ENCODE measurements around the gene HOMER2.
"Not testable (repeated sequence)": the region's sequence is repeated elsewhere in the genome, so short reads cannot be mapped to it uniquely, and the experiment has no call there.

HOMER2 gene

DNA sequence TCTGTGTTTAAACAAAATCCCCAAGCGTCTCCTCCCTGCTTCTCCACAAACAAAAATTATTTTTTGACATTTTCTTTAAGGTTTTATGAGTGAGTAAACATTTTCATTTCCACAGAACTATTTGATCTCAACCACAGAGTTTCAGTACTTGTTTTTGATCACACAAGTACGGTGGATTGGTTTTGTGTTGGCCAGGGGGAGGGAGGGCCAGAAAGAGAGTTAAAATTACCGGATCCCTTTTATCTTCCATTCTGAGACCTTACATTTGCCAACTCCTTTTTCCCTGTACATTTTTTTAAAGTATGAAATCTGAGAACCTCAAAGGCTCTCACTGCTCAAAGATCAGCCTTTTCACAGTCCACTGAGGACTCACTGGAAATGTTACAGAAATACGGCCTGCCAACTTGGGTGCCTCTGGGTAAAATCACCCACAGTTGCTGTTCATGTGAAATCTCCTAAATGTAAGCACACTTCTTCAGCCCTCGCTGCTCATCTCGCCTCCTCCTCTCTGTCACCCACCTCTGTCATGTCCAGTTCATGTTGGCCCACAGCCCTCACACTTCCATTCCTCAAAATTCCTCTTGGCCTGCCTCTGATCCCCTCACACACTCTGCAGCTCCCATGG lies 1.7 kb downstream of the HOMER2 start:
- H3K27ac Mint-ChIP-seq, result no peak overlapping the region
- H3K27me3 Mint-ChIP-seq, result peaks cover 28% of the 10 kb centered on the region
- no peak overlapping the region for H3K4me3 Mint-ChIP-seq
- H3K4me1 Mint-ChIP-seq, result peaks cover 3% of the 10 kb centered on the region
- CTCF ChIA-PET, result no interaction called here
- H3K36me3 Mint-ChIP-seq, result no peaks in the 10 kb centered on the region
- H3K9me3 Mint-ChIP-seq, result no peaks in the 10 kb centered on the region
- peak; percentile 36 for DNase-seq

DNA sequence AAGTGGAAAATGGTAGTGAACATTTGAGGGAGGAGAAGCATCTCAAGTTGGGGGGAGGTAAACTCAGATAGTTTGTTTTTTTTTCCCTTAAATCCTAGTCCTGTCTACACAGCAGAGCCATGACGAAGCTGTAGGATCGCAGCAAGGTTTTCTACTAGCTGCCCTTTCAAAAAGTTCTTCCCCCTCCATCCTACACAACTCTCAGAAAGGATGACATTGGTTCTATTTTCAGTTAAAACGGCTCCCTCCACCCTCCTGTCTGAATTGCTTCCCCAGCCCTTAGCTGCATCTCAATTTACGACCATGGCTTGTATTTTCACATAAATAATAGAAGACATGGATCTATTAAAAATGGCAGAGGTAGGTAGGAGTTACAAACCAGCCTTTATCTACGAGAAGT lies 2.2 kb downstream of the HOMER2 start:
- H3K9me3 Mint-ChIP-seq, result no peaks in the 10 kb centered on the region
- peaks cover 31% of the 10 kb centered on the region for H3K27me3 Mint-ChIP-seq
- CTCF ChIA-PET, result no interaction called here
- H3K4me1 Mint-ChIP-seq, result peaks cover 3% of the 10 kb centered on the region
- no peak overlapping the region for H3K4me3 Mint-ChIP-seq
- DNase-seq, result no peak
- H3K36me3 Mint-ChIP-seq, result no peaks in the 10 kb centered on the region
- no peak overlapping the region for H3K27ac Mint-ChIP-seq

DNA sequence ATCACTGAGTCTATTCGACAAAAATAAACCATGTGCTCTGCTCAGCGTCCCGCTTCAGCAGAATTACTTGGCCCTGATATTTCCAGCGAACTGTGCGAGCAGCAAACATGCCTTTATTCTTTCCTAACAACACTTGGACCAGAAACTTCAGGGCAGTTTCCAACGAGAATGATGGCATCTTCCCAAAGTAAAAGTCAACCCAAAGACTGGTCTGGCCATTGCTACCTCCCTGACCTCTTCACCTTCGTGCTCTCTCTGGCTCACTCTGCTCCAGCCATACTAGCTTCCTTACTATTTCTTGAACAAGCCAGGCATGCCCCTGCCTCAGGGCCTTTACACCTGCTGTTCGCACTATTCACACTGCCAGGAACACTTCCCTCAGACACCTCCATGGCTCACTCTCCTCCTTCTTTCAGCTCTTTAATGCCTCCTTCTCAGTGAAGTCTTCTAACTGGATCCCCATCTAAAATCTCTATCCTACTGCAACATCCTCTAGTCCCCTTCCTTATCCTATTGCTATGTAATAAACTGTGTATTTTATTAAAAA lies 6.3 kb downstream of the HOMER2 start:
- no peaks in the 10 kb centered on the region for H3K9me3 Mint-ChIP-seq
- no peaks in the 10 kb centered on the region for H3K36me3 Mint-ChIP-seq
- no peak overlapping the region for H3K27ac Mint-ChIP-seq
- no peak for DNase-seq
- no peaks in the 10 kb centered on the region for H3K4me1 Mint-ChIP-seq
- no peak overlapping the region for H3K4me3 Mint-ChIP-seq
- CTCF ChIA-PET, result no interaction called here
- H3K27me3 Mint-ChIP-seq, result peaks cover 19% of the 10 kb centered on the region

DNA sequence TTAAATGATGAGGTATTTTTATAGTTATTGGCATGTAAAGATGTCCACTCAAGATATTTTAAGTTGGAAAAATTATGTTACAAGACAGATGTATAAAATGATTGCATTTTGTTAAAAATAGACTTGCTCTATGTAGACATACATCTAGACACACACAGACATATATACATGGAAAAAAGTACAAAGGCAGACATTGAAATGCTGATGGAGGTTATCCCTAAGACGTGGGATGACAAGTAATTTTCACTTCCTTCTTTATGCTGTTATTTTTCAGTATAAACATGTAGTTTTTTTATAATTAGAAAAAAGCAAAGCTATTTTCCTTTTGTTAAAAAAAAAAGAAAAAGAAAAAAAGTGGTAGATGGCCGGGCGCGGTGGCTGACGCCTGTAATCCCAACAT lies 7.2 kb downstream of the HOMER2 start:
- H3K9me3 Mint-ChIP-seq, result no peaks in the 10 kb centered on the region
- H3K27ac Mint-ChIP-seq, result no peak overlapping the region
- no peaks in the 10 kb centered on the region for H3K4me1 Mint-ChIP-seq
- H3K27me3 Mint-ChIP-seq, result peaks cover 19% of the 10 kb centered on the region
- no peak overlapping the region for H3K4me3 Mint-ChIP-seq
- no peaks in the 10 kb centered on the region for H3K36me3 Mint-ChIP-seq
- CTCF ChIA-PET, result no interaction called here
- DNase-seq, result no peak

DNA sequence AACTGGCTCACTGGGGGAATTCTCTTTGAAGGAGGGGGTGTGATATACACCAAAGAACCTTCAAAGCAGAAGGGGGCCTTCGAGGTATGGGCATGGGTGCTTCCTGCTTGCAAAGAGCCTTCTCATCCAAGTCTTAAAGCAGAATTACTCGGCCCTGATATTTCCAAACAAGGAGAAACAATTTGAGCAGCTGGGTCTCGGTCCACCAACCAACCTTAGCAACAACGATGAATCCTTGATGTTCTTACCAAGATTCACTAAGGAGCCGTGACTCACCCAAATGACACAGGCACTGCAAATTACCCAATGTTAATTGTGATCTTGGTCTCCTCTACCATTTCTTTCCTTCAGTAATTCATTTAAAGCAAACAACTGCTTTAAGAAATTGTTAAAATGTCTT lies 7.7 kb downstream of the HOMER2 start:
- peaks cover 19% of the 10 kb centered on the region for H3K27me3 Mint-ChIP-seq
- H3K9me3 Mint-ChIP-seq, result no peaks in the 10 kb centered on the region
- H3K27ac Mint-ChIP-seq, result no peak overlapping the region
- H3K4me3 Mint-ChIP-seq, result no peak overlapping the region
- no peaks in the 10 kb centered on the region for H3K4me1 Mint-ChIP-seq
- no peak for DNase-seq
- CTCF ChIA-PET, result no interaction called here
- H3K36me3 Mint-ChIP-seq, result no peaks in the 10 kb centered on the region

DNA sequence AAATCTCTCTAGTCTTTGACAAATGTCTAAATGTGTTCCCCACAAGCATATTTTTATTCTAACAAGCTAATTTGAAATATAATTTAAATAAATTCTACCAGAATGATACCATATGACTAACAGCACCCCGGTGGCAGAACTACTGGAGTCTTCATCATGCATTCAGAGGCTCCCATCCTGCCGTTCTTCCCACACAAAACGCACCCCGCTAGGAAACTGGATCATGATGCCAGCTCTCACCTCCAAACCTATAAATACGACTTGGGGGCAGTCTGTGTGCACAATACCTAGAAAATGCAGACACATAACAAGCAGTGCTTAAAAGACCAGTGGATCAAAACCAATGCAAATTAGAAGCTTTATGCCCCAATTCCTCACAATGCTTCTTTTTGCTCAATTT lies 8.5 kb downstream of the HOMER2 start:
- Mint-ChIP-seq H3K4me1 (no peaks in the 10 kb centered on the region), H3K4me3 (no peak overlapping the region), H3K36me3 (no peaks in the 10 kb centered on the region), H3K27me3 (peaks cover 22% of the 10 kb centered on the region), H3K9me3 (no peaks in the 10 kb centered on the region), H3K27ac (no peak overlapping the region)
- DNase-seq, result no peak
- CTCF ChIA-PET, result no interaction called here

DNA sequence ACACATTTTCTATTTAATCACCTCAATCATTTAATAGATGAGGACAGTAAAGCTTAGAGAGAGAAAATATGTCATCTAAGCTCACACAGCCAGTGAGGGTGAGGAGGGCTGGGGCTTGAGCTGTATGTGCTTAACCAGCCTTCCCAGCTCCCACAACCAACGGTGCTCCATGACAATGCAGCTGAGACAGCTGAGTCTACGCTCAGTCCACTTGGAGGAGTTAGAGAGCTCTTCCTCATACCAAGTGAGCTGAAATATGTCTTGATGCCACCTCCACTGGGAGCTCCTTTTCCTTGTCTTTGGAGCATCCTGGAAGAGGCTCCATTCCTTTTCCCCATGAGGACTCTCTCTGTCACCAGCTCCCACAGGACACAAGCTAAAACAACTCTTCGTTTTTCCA lies 9.3 kb downstream of the HOMER2 start:
- Mint-ChIP-seq H3K27ac (no peak overlapping the region), H3K4me1 (no peaks in the 10 kb centered on the region), H3K4me3 (no peak overlapping the region), H3K36me3 (no peaks in the 10 kb centered on the region), H3K27me3 (peaks cover 30% of the 10 kb centered on the region), H3K9me3 (no peaks in the 10 kb centered on the region)
- CTCF ChIA-PET, result interaction anchor here (1.0 to 1.1 kb wide), 2 partner anchors 56 to 413 kb away, joined by 3 read pairs; no protein-coding TSS in a partner anchor
- DNase-seq, result no peak

DNA sequence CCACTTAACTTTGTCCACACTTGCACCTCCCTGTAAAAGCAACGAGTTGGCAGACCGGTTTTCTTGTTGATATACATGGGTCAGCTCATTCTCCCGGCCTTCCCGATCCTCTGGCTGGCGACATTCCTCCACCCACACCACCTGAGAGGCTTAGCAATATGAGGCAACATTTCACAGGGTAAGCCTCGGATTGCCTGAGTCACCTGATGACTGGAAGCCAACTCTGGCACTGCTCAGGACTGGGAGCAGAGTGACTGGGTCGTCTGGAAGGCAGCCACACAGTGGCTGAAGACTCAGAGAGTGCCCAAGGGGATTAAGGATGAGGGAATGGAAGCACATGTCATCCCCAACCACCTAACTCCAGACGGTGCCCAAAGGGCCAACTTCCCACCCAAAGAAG lies 9.8 kb downstream of the HOMER2 start:
- H3K4me1 Mint-ChIP-seq, result no peaks in the 10 kb centered on the region

DNA sequence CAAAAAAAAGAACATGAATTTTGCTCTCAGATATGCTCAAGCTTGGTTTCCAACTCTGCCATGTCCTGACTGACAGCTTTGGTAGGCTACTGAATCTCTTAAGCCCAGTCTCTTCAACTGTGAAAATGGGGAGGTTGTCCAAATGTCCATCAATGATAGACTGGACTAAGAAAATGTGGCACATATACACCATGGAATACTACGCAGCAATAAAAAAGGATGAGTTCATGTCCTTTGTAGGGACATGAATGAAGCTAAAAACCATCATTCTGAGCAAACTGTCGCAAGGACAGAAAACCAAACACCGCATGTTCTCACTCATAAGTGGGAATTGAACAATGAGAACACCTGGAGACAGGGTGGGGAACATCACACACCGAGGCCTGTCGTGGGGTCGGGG lies 12.8 kb downstream of the HOMER2 start:
- H3K27me3 Mint-ChIP-seq, result peaks cover 23% of the 10 kb centered on the region
- DNase-seq, H3K9me3 Mint-ChIP-seq, H3K27ac Mint-ChIP-seq, H3K4me1 Mint-ChIP-seq, H3K36me3 Mint-ChIP-seq, H3K4me3 Mint-ChIP-seq, CTCF ChIA-PET: not testable (repeated sequence)

More for the DNA sequence above, 9.8 kb downstream of the HOMER2 start:
- Mint-ChIP-seq H3K4me3 (no peak overlapping the region), H3K27ac (no peak overlapping the region), H3K9me3 (no peaks in the 10 kb centered on the region), H3K36me3 (no peaks in the 10 kb centered on the region), H3K27me3 (peaks cover 35% of the 10 kb centered on the region)
- CTCF ChIA-PET, result interaction anchor here (1.0 to 1.1 kb wide), 2 partner anchors 57 to 412 kb away, joined by 3 read pairs; no protein-coding TSS in a partner anchor
- DNase-seq, result no peak

DNA sequence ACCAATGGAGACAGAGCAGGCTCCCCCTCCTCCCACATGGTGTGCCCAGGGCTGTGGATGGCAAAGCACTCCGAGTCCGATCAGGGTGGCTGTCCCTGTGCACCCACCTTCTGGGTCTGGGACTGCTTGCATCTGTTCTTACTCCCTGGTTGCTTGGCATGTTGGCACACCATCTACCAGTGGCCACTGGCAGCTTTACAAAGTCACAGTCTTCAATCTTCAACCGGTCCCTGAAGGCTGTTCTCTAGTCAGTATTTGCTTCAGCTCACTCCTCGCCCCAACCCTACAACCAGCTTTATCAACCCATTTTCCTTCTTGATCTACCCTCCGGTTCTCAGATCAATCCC lies 14.8 kb downstream of the HOMER2 start:
- Mint-ChIP-seq H3K9me3 (no peaks in the 10 kb centered on the region), H3K36me3 (no peaks in the 10 kb centered on the region), H3K4me1 (no peaks in the 10 kb centered on the region), H3K27me3 (peaks cover 32% of the 10 kb centered on the region), H3K27ac (no peak overlapping the region), H3K4me3 (no peak overlapping the region)
- no peak for DNase-seq
- CTCF ChIA-PET, result no interaction called here

DNA sequence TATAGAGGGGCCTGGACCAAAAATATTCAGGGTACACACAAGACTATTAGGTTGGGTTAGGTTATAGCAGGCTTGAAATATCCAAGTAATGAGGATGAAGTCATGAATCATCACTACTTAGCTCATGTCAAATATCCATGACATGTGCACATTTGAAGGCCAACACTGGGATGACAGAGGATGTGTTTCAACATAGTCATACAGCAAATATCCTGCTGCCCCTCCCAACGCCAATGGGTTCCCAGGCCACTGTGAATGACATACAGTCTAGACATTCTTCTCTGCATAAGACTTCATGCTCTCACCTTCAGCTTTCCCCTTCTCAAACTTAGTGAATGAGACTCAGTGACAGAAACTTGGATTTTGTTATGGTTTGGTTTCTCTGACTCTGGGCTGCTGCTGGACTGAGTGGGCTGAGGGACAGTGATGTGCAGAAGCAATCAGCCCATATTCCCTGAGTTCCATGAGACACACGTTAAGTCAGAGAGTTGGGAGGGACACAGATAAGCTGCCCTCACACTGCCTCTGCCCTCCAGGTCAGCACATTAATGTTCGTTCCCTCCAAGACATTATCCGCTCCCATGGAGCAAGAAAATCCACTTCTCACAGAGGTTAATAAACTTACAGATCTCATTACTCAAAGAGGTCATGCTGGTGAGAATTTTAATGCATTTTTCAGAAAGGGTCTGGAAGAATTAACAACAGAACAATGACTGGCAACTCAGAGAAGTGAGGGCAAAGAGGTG lies 15.4 kb downstream of the HOMER2 start:
- H3K9me3 Mint-ChIP-seq, result no peaks in the 10 kb centered on the region
- no peaks in the 10 kb centered on the region for H3K36me3 Mint-ChIP-seq
- peaks cover 32% of the 10 kb centered on the region for H3K27me3 Mint-ChIP-seq
- no peak for DNase-seq
- H3K4me3 Mint-ChIP-seq, result no peak overlapping the region
- CTCF ChIA-PET, result no interaction called here
- H3K4me1 Mint-ChIP-seq, result no peaks in the 10 kb centered on the region
- no peak overlapping the region for H3K27ac Mint-ChIP-seq

DNA sequence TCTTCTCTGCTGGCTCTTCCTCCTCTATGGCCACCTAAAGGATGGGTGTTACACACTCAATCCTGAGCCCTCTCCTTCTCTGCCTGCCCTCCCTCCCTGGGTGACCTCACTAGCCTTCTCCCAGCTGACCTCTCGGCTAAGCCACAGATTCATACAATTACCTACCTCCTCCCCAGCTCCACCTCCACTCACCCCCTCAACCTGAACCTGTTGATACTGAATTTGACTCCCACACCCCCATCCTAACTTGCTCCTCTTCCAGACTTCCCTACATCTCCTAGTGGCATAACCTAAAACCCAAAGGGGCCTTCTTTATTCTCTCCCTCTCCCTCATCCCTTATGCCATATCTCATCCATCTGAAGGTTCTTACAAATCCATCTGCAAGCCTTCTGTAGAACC lies 17.1 kb downstream of the HOMER2 start:
- H3K27ac Mint-ChIP-seq, result no peak overlapping the region
- DNase-seq, result no peak
- no peak overlapping the region for H3K4me3 Mint-ChIP-seq
- H3K27me3 Mint-ChIP-seq, result peaks cover 32% of the 10 kb centered on the region
- H3K9me3 Mint-ChIP-seq, result no peaks in the 10 kb centered on the region
- CTCF ChIA-PET, result no interaction called here
- no peaks in the 10 kb centered on the region for H3K4me1 Mint-ChIP-seq
- H3K36me3 Mint-ChIP-seq, result no peaks in the 10 kb centered on the region

DNA sequence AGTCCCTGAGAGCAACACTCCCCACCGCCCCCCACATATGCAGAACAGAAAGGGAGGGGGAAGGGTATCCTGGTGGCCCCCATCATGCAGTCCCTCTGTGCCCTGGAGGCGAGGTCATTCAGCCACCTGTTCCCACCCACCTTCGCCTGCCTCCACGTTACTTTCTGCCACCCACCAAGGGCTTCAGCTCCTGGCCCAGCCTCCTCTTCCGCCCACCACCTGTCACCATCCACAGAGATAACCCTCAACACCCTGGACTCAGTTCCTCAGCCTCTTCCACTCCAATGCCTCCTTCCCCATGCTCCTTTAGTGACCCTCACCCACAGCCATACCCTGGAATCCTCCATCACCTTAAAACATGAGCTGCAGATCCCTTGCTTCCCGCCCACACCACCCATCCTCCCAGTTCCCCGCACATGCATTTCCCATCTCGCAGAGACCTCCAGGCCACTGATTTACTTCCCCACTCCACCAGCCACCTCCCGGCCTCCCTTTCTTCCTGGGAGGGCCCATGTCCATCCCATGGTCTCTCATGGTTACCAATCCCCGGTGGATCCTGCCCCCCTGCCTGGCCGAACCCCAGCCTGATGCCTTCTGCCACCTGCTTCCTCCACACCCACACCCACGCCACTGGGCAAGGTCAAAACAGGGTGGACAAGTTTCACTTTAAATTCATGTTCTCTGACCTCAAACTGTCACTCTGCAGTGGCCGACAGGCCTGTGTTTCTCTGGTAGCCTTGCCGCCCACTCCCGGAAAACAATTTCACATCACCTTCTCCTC lies 18.2 kb downstream of the HOMER2 start:
- H3K27me3 Mint-ChIP-seq, result peaks cover 32% of the 10 kb centered on the region
- H3K4me1 Mint-ChIP-seq, result no peaks in the 10 kb centered on the region
- CTCF ChIA-PET, result no interaction called here
- H3K9me3 Mint-ChIP-seq, result no peaks in the 10 kb centered on the region
- no peak for DNase-seq
- H3K27ac Mint-ChIP-seq, result no peak overlapping the region
- H3K36me3 Mint-ChIP-seq, result no peaks in the 10 kb centered on the region
- no peak overlapping the region for H3K4me3 Mint-ChIP-seq

DNA sequence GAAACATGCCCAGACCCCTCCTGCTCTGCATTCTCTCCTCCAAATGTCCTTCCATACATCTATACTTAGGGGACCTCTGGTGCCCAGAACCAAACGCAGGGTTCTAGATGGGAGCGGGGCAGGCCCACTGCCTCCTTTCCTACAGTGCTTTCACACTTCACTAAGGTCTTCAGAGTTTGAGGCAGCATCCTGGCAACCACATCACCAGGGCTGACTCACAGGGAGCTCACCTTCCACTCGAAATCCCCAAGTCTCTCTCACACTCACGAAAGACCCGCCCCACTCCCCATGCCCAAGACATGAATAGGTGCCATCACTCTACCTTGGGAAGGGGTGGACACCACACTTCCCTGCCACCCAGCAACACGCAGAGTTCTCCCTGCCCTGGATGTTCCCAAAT lies 18.9 kb downstream of the HOMER2 start:
- peaks cover 25% of the 10 kb centered on the region for H3K27me3 Mint-ChIP-seq
- no peaks in the 10 kb centered on the region for H3K4me1 Mint-ChIP-seq
- CTCF ChIA-PET, result no interaction called here
- DNase-seq, result no peak
- no peak overlapping the region for H3K4me3 Mint-ChIP-seq
- no peaks in the 10 kb centered on the region for H3K9me3 Mint-ChIP-seq
- no peaks in the 10 kb centered on the region for H3K36me3 Mint-ChIP-seq
- H3K27ac Mint-ChIP-seq, result no peak overlapping the region

DNA sequence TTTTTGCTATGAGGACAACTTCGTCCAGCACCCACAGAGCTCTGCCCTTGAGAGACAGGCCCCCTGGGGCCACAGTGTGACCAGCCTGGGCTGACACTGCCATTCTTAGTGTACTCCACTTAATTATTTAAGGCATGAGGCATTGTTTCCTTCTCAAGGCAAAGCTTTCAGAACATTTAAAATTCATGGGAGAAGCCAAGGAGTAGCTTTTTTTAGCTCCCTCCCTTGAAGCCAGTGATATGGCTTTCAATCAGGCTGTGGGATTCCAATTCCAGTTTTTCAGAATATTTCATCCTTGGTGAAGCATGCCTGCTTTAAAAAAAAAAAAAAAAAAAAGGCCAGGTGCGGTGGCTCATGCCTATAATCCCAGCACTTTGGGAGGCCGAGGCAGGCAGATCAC lies 21.3 kb downstream of the HOMER2 start:
- CTCF ChIA-PET, result no interaction called here
- Mint-ChIP-seq H3K4me3 (no peak overlapping the region), H3K27ac (no peak overlapping the region), H3K9me3 (no peaks in the 10 kb centered on the region), H3K4me1 (no peaks in the 10 kb centered on the region), H3K36me3 (no peaks in the 10 kb centered on the region), H3K27me3 (peaks cover 16% of the 10 kb centered on the region)
- DNase-seq, result no peak
